NB4 (cell line): ENCODE measurements around the gene WDR7.

Experiments
- CTCF ChIP-seq: IDR thresholded peaks from one replicate; pipeline ENCODE4 v1.5.1; 2012; ENCODE audit warnings: low read depth, low read length
- POLR2A ChIP-seq: IDR thresholded peaks from 2 replicates; pipeline ENCODE4 v1.6.1; 2011; ENCODE audit warnings: mild to moderate bottlenecking; ENCODE audit not compliant: insufficient read length; ENCODE audit errors: extremely low read depth

- TF ChIP-seq POLR2A (no peak), CTCF (no peak)
These were observed 239.5 kb downstream of the WDR7 start for GRCh38 chr18:56890632-56891031.
